22Rv1 (cell line): ENCODE data around the gene IMMP2L.

Source experiments
- CTCF ChIP-seq: fragments of 450-650 bp; IDR thresholded peaks from 2 replicates; pipeline ENCODE4 v1.5.1; 2017; ENCODE audit warnings: mild to moderate bottlenecking
- ZFX ChIP-seq: fragments of 450-650 bp; IDR thresholded peaks from 2 replicates; pipeline ENCODE4 v1.6.1; 2017; ENCODE audit warnings: antibody characterized with exemption, borderline replicate concordance

GRCh38 chr7:111571720-111572119 lies 9.4 kb upstream of the IMMP2L start:
- TF ChIP-seq CTCF (no peak), ZFX (no peak)
